ENCODE measurements around the gene ZNF438. TPM values are rescaled to one million over a fixed set of nuclear protein-coding genes. Genes with fewer than 3 reads are reported as not detected.

The ZNF438 gene
- total and polyA plus RNA-seq, 7 donors: 12.3 to 27.9 (median 20.7) TPM

- H3K27ac ChIP-seq: peak overlapping the region; percentile 56
- DNase-seq: no peak
- peaks cover 0 to 3% (median 0%) of the 10 kb centered on the region in 3 donors for H3K27me3 ChIP-seq (ENCODE audit: insufficient read depth in 3 of 3, low read length in 2 of 3)
- peak overlapping the region; percentile 63 for H3K4me3 ChIP-seq
- no peak for TF ChIP-seq CTCF (IDR thresholded peaks at IDR 0.05)
- no peaks in the 10 kb centered on the region for H3K36me3 ChIP-seq (ENCODE audit: insufficient read depth in 1 of 2, low read depth in 1 of 2)
- WGBS, 3 donors: 29 to 33% (median 30%) methylated on average over 15 of the region's 15 CpGs
- no peaks in the 10 kb centered on the region for H3K9me3 ChIP-seq
- peak; percentile 40 to 61 (median 41) for ATAC-seq
- H3K4me1 ChIP-seq: peaks cover 5% of the 10 kb centered on the region
- intact Hi-C loops (cut with DNase I): no loop called here
Measured at GRCh38 chr10:30819341-30820181, 212.1 kb downstream of the ZNF438 start.

DNA sequence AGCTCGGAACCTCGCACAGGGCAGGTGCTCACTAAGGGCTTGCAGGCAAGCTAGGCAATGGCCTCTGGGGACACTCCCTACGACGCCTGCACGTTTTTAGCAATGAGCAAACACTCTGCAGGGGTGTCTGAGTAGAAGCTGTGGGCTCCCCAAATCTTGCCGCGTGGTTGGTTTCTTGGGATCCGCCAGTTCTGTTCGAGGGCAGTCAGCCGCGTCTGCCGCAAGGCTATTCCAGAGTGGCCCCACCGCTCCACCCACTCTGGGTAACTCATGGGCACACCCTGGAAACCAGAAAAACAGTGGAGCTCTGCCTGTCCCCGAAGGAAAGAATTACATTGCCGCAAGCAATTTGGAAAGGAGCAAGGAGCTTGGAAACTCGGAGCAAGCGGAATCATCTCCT, 212.8 kb downstream of the ZNF438 start:
- intact Hi-C loops (cut with DNase I): no loop called here
- ATAC-seq (peak; percentile 37 to 55 (median 44)), DNase-seq (peak; percentile 55 to 76)
- Histone ChIP-seq H3K27ac (peak overlapping the region; percentile 56), H3K9me3 (no peaks in the 10 kb centered on the region), H3K36me3 (ENCODE audit: insufficient read depth in 1 of 2, low read depth in 1 of 2) (no peaks in the 10 kb centered on the region), H3K4me1 (peaks cover 5% of the 10 kb centered on the region), H3K27me3 (ENCODE audit: insufficient read depth in 3 of 3, low read length in 2 of 3) (peaks cover 0 to 2% (median 0%) of the 10 kb centered on the region in 3 donors), H3K4me3 (peak overlapping the region; percentile 63)
- no peak for TF ChIP-seq CTCF (IDR thresholded peaks at IDR 0.05)
- WGBS, 3 donors: 26 to 62% (median 41%) methylated on average over 17 of the region's 17 CpGs

DNA sequence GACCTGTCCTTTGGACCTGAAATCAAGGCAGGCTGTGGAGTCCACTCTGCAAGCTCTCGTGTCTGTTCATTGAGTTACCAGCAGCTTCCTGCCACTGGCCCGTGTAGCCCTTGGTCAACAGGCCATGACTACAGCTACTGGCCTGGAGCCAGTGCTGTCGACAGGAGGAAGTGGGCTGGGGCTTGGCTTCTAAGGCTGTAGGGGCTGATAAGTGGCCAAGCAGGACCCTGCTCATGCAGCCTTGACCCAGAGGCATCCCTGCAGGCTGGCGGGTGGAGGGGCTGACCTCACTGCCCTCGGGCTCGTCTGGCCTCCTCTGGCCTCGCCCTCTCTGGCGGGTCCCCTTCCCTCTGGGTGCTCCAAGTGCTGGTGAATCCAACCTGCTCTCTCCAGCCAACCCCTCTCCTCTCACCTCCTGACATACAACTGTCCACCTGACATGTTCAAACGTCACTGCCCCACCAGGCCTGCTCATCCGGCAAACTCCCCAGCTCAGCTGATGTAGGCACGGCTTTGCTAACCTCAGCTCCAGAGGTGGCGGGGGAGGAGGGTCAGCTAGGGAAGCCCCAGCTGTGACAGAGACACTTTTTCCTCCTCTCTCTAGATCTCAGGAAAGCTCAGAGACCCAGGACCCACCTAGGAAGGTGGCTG, 213.5 kb downstream of the ZNF438 start:
- Histone ChIP-seq H3K4me1 (peaks cover 5% of the 10 kb centered on the region), H3K4me3 (no peak overlapping the region), H3K27me3 (ENCODE audit: insufficient read depth in 3 of 3, low read length in 2 of 3) (no peaks in the 10 kb centered on the region), H3K9me3 (no peaks in the 10 kb centered on the region), H3K36me3 (ENCODE audit: insufficient read depth in 1 of 2, low read depth in 1 of 2) (no peaks in the 10 kb centered on the region), H3K27ac (peak overlapping the region; percentile 56)
- intact Hi-C loops (cut with DNase I): no loop called here
- ATAC-seq (peak; percentile 19 to 53 (median 46)), DNase-seq (peak; percentile 77 to 83)
- WGBS, 3 donors: 52 to 62% (median 59%) methylated on average over 12 of the region's 12 CpGs
- no peak for TF ChIP-seq CTCF (IDR thresholded peaks at IDR 0.05)

DNA sequence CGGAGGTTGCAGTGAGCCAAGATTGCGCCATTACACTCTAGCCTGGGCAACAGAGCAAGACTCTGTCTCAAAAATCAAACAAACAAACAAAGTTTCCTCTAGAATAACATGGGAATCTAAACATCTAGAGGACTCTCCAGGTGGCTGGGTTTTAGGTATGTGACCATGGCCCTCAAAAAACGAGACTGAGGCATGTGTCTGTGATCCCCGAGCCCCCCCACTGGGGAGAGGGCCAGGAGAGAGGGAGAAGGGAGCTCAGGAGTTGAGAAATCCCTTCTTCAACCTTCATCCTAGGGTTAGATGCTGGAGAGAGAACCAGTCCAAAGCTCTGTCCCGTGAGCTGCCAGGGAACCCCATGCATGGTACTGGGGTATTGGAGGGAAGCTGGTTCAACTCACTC, 214.1 kb downstream of the ZNF438 start:
- Histone ChIP-seq H3K36me3 (ENCODE audit: insufficient read depth in 1 of 2, low read depth in 1 of 2) (no peaks in the 10 kb centered on the region), H3K9me3 (no peaks in the 10 kb centered on the region), H3K27me3 (ENCODE audit: insufficient read depth in 3 of 3, low read length in 2 of 3) (no peaks in the 10 kb centered on the region), H3K27ac (no peak overlapping the region), H3K4me1 (peaks cover 11% of the 10 kb centered on the region), H3K4me3 (no peak overlapping the region)
- TF ChIP-seq CTCF (IDR thresholded peaks at IDR 0.05): no peak
- ATAC-seq (no peak), DNase-seq (no peak)
- intact Hi-C loops (cut with DNase I): no loop called here
- 75 to 92% (median 83%) methylated on average over 5 of the region's 5 CpGs for WGBS, 3 donors
